Esophagus squamous epithelium (tissue), 5 donors: ENCODE measurements around the gene LRRC43. TPM values are rescaled to one million over a fixed set of nuclear protein-coding genes. Genes with fewer than 3 reads are reported as not detected.

ENCODE experiments used
- DNase-seq: peaks from one replicate; lab custom pipeline; 2025; lab: John Stamatoyannopoulos, UW
- H3K27ac ChIP-seq, 4 donors: fragments of 200-600 bp; sonication (generic); one replicate each; pipeline ENCODE4 v1.5.1; 2016 to 2019; ENCODE audit warnings: mild to moderate bottlenecking in 1 of 4
- H3K27me3 ChIP-seq, 4 donors: fragments of 200-600 bp; sonication (generic); 1 replicate in 3 of 4; 2 replicates in 1 of 4; pipeline versions ENCODE4 v1.5.1 to v1.6.0; 2017 to 2021; ENCODE audit warnings: antibody characterized with exemption in 1 of 4
- H3K36me3 ChIP-seq, 3 donors: fragments of 200-600 bp; sonication (generic); one replicate each; pipeline ENCODE4 v1.5.1; 2016 to 2019
- H3K4me1 ChIP-seq, 3 donors: fragments of 200-600 bp; sonication (generic); one replicate each; pipeline ENCODE4 v1.5.1; 2017 to 2019
- H3K4me3 ChIP-seq, 4 donors: fragments of 200-600 bp; sonication (generic); 1 replicate in 3 of 4; 2 replicates in 1 of 4; pipeline ENCODE4 v1.5.1; 2016 to 2019; ENCODE audit warnings: mild to moderate bottlenecking in 2 of 4, moderate library complexity in 1 of 4
- H3K9me3 ChIP-seq, 3 donors: fragments of 200-600 bp; sonication (generic); one replicate each; pipeline ENCODE4 v1.5.1; 2016 to 2019
- POLR2A ChIP-seq, 4 donors: fragments of 450-650 bp; IDR thresholded peaks; one replicate each; pipeline ENCODE4 v1.6.1; 2017; ENCODE audit warnings: antibody characterized with exemption in 4 of 4, mild to moderate bottlenecking in 4 of 4, moderate library complexity in 3 of 4
- WGBS, 2 donors: methylation state at CpG; one replicate each; pipeline ENCODE4 v1.1.5; 2018; 5-methylcytosine and 5-hydroxymethylcytosine counted together
- intact Hi-C: fragments of 100-400 bp; cut with DNase I; formaldehyde crosslinking; loops from one replicate; pipeline ENCODE4 v1.15.0; 2022
- small RNA-seq, 4 donors: library from RNA; depleted of rRNA; stranded (forward); fragments of <200 nt; gene quantifications; one replicate each; pipeline ENCODE3, GENCODE V24; 2016
- total RNA-seq, 4 donors: library from RNA; depleted of rRNA; stranded (reverse); fragments of >200 nt; gene quantifications; one replicate each; pipeline ENCODE4 v1.1.0, GENCODE V29; 2016
- TF ChIP-seq, protein P1 (sequence below), 6 experiments: fragments of 450-650 bp in 4 of 6; fragments of 200-600 bp in 2 of 6; sonication (generic) in 2 of 6; IDR thresholded peaks; one replicate each; pipeline ENCODE4 v1.5.1; 2016 to 2019; ENCODE audit warnings: antibody characterized with exemption in 6 of 6, mild to moderate bottlenecking in 4 of 6, moderate library complexity in 4 of 6
- donor health status: DM: yes; HTN: yes; CAD: no.

LRRC43 gene
- total RNA-seq, 4 donors from 2014 or later, result 0.59 to 0.70 TPM; not detected in 2

DNA sequence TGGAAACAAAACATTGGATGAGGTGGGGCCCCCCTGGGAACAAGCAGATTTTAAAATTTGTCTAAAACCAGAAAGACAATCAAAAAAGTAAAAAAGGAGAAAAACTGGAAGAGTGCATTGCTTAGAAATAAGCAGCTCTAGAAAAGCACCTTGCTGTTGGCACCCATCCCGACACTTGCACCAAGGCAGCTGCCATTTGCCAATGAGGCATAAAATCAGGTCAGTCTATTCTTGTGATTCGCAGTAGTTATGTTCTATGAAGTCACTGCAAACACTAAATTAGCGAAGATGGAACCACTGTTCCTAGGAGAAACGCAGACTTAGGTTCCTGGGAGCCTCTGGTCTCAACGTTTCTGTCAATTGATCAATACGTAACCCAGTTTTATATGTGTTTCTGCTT is 67.1 kb downstream of the LRRC43 start:
- Histone ChIP-seq H3K4me1 (no peaks in the 10 kb centered on the region), H3K27me3 (no peaks in the 10 kb centered on the region), H3K36me3 (peaks cover 0 to 76% (median 10%) of the 10 kb centered on the region in 3 donors), H3K9me3 (no peaks in the 10 kb centered on the region), H3K27ac (no peak overlapping the region), H3K4me3 (no peak overlapping the region)
- TF ChIP-seq, protein P1, sequence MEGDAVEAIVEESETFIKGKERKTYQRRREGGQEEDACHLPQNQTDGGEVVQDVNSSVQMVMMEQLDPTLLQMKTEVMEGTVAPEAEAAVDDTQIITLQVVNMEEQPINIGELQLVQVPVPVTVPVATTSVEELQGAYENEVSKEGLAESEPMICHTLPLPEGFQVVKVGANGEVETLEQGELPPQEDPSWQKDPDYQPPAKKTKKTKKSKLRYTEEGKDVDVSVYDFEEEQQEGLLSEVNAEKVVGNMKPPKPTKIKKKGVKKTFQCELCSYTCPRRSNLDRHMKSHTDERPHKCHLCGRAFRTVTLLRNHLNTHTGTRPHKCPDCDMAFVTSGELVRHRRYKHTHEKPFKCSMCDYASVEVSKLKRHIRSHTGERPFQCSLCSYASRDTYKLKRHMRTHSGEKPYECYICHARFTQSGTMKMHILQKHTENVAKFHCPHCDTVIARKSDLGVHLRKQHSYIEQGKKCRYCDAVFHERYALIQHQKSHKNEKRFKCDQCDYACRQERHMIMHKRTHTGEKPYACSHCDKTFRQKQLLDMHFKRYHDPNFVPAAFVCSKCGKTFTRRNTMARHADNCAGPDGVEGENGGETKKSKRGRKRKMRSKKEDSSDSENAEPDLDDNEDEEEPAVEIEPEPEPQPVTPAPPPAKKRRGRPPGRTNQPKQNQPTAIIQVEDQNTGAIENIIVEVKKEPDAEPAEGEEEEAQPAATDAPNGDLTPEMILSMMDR (IDR thresholded peaks at IDR 0.05), result no peak
- no peak for TF ChIP-seq POLR2A (IDR thresholded peaks at IDR 0.05)
- DNase-seq, result no peak
- intact Hi-C loops, result no loop called here
- 93% methylated on average over 6 of the region's 6 CpGs for WGBS, 2 donors

DNA sequence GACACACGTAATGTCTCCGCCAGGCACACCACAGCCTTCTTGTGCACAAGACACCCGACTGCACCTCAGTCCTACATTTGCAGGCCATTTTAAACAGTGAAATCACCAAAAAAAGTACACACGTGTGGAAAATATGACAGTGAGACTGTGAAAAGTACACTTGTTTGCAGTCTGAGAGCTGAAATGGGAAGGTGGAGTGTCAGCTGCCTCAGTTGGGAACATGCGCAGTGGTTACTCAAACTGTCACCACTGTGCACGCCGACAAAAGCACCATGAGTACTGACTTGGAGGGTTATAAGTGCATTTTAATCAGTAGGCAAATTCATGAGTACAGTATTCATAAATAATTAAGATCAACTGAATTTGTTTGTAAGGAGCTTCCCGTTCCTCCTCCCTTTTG is 67.6 kb downstream of the LRRC43 start:
- Histone ChIP-seq H3K4me1 (no peaks in the 10 kb centered on the region), H3K9me3 (no peaks in the 10 kb centered on the region), H3K4me3 (no peak overlapping the region), H3K36me3 (peaks cover 0 to 79% (median 10%) of the 10 kb centered on the region in 3 donors), H3K27ac (no peak overlapping the region), H3K27me3 (no peaks in the 10 kb centered on the region)
- 91% methylated on average over 8 of the region's 8 CpGs for WGBS, 2 donors
- intact Hi-C loops, result no loop called here
- TF ChIP-seq, protein P1 (IDR thresholded peaks at IDR 0.05), result no peak
- no peak for TF ChIP-seq POLR2A (IDR thresholded peaks at IDR 0.05)
- no peak for DNase-seq

Small RNA genes within 50 kb of the gene (small RNA-seq; reads per million reads assigned to genes)
- gene DIABLO, result 0 to 0.27 (median 0.16) reads per million in 4 donors

Other genes with a start within 250 kb of the LRRC43 start
- 1 to 10 TPM; 2.5 to 8.6 (median 5.1) TPM for gene BCL7A, start 161.2 kb upstream of the LRRC43 start, total RNA-seq
- 10 to 100 TPM in 3 of 4 donors, 1 to 10 TPM in 1; 9.6 to 20.0 (median 11.4) TPM for gene MLXIP, start 104.4 kb upstream of the LRRC43 start, total RNA-seq
- gene IL31, start 8.9 kb upstream of the LRRC43 start, total RNA-seq, result not detected
- 1 to 10 TPM in 1 of 4 donors, under 1 TPM in 3; 0.35 to 1.1 (median 0.47) TPM for gene B3GNT4, start 20.6 kb downstream of the LRRC43 start, total RNA-seq
- gene DIABLO, start 42.9 kb downstream of the LRRC43 start, total RNA-seq, result 10 to 100 TPM; 21.6 to 50.0 (median 41.3) TPM
- gene VPS33A, start 83.4 kb downstream of the LRRC43 start, total RNA-seq, result 10 to 100 TPM; 11.5 to 16.7 (median 12.6) TPM
- gene CLIP1, start 239.5 kb downstream of the LRRC43 start, total RNA-seq, result 100 to 1,000 TPM in 3 of 4 donors, 10 to 100 TPM in 1; 78.7 to 147 (median 118) TPM